A549 (cell line): Measurements from ENCODE around the gene SLC2A2. TPM values are rescaled to one million over a fixed set of nuclear protein-coding genes. Genes with fewer than 3 reads are reported as not detected.

Experiments used
- ATOH8 ChIP-seq: fragments of 250-450 bp; sonication (Bioruptor Pico); IDR thresholded peaks from 2 replicates; pipeline ENCODE4 v1.5.0; 2020; ENCODE audit warnings: low read depth, mild to moderate bottlenecking, moderate library complexity
- CBX2 ChIP-seq: fragments of 200-600 bp; sonication (generic); IDR thresholded peaks from 2 replicates; pipeline ENCODE4 v1.6.1; 2016; ENCODE audit warnings: low read depth, mild to moderate bottlenecking, borderline replicate concordance
- CHD4 ChIP-seq: fragments of 200-600 bp; sonication (generic); IDR thresholded peaks from 2 replicates; pipeline ENCODE4 v1.6.1; 2016; ENCODE audit warnings: antibody characterized with exemption, mild to moderate bottlenecking, borderline replicate concordance
- CTCF ChIP-seq: fragments of >200 bp; sonication (Bioruptor Twin); formaldehyde crosslinking; IDR thresholded peaks from 3 replicates; pipeline ENCODE4 v1.5.1; 2016
- E2F6 ChIP-seq: IDR thresholded peaks from 2 replicates; pipeline ENCODE4 v1.6.1; 2012; ENCODE audit warnings: low read depth, borderline replicate concordance
- EHMT2 ChIP-seq: fragments of 200-600 bp; sonication (generic); IDR thresholded peaks from 2 replicates; pipeline ENCODE4 v1.6.1; 2016; ENCODE audit warnings: antibody characterized with exemption, low read depth, mild to moderate bottlenecking, moderate library complexity
- ELK1 ChIP-seq: fragments of 150-350 bp; IDR thresholded peaks from 2 replicates; pipeline ENCODE4 v1.6.1; 2014; ENCODE audit warnings: low read depth, mild to moderate bottlenecking, low read length
- FOSB ChIP-seq: fragments of 250-450 bp; sonication (Bioruptor Pico); IDR thresholded peaks from 2 replicates; pipeline ENCODE4 v1.5.0; 2020; ENCODE audit warnings: mild to moderate bottlenecking, moderate library complexity
- FOSL2 ChIP-seq, 2 experiments: fragments of 450-650 bp in 1 of 2; fragments of >200 bp in 1 of 2; sonication (Bioruptor Twin) in 1 of 2; formaldehyde crosslinking; IDR thresholded peaks; 2 replicates each; pipeline versions ENCODE4 v1.5.0 to v1.6.1; 2016 to 2020; ENCODE audit warnings: mild to moderate bottlenecking in 1 of 2, moderate library complexity in 1 of 2
- FOXS1 ChIP-seq: fragments of 250-450 bp; sonication (Bioruptor Pico); IDR thresholded peaks from 2 replicates; pipeline ENCODE4 v1.5.0; 2020; ENCODE audit warnings: mild to moderate bottlenecking, moderate library complexity
- HMGXB4 ChIP-seq: fragments of 250-450 bp; sonication (Bioruptor Pico); IDR thresholded peaks from 2 replicates; pipeline ENCODE4 v1.5.0; 2021; ENCODE audit warnings: mild to moderate bottlenecking, moderate library complexity, borderline replicate concordance
- HOXA7 ChIP-seq: fragments of 250-450 bp; sonication (Bioruptor Pico); IDR thresholded peaks from 2 replicates; pipeline ENCODE4 v1.5.0; 2020; ENCODE audit warnings: mild to moderate bottlenecking, moderate library complexity
- HOXB13 ChIP-seq: fragments of 250-450 bp; sonication (Bioruptor Pico); IDR thresholded peaks from 2 replicates; pipeline ENCODE4 v1.5.0; 2020; ENCODE audit warnings: low read depth, mild to moderate bottlenecking, moderate library complexity
- JUN ChIP-seq, 2 experiments: fragments of >200 bp; sonication (Bioruptor Twin); formaldehyde crosslinking; IDR thresholded peaks; 2 replicates in 1 of 2; 3 replicates in 1 of 2; pipeline ENCODE4 v1.6.1; 2016 to 2017
- KDM1A ChIP-seq: fragments of 200-600 bp; sonication (generic); IDR thresholded peaks from 2 replicates; pipeline ENCODE4 v1.6.1; 2016; ENCODE audit warnings: low read depth, mild to moderate bottlenecking
- MAFK ChIP-seq: fragments of 450-650 bp; IDR thresholded peaks from 2 replicates; pipeline ENCODE4 v1.6.1; 2014; ENCODE audit not compliant: partially characterized antibody
- MAZ ChIP-seq: fragments of 150-350 bp; IDR thresholded peaks from 2 replicates; pipeline ENCODE4 v1.6.1; 2014; ENCODE audit warnings: antibody characterized with exemption, low read depth, low read length, borderline replicate concordance
- NFE2L2 ChIP-seq: fragments of 150-350 bp; conservative IDR thresholded peaks from 2 replicates; pipeline ENCODE4 v1.6.1; 2014; ENCODE audit warnings: low read length
- NPAS2 ChIP-seq: fragments of 250-450 bp; sonication (Bioruptor Pico); IDR thresholded peaks from 2 replicates; pipeline ENCODE4 v1.8.0; 2022; ENCODE audit warnings: mild to moderate bottlenecking, moderate library complexity, borderline replicate concordance
- NR3C1 ChIP-seq: fragments of >200 bp; sonication (Bioruptor Twin); formaldehyde crosslinking; IDR thresholded peaks from 3 replicates; pipeline ENCODE4 v1.6.1; 2017
- POLR2AphosphoS2 ChIP-seq: conservative IDR thresholded peaks from 2 replicates; pipeline ENCODE4 v1.6.1; 2012; ENCODE audit warnings: low read length, improper control_type of control experiment, inconsistent platforms
- RAD21 ChIP-seq, 2 experiments: fragments of >200 bp in 1 of 2; sonication (Bioruptor Twin) in 1 of 2; formaldehyde crosslinking in 1 of 2; IDR thresholded peaks in 1 of 2; conservative IDR thresholded peaks in 1 of 2; 2 replicates in 1 of 2; 3 replicates in 1 of 2; pipeline ENCODE4 v1.6.1; 2012 to 2018; ENCODE audit warnings: inconsistent platforms in 1 of 2
- RARB ChIP-seq: fragments of 250-450 bp; sonication (Bioruptor Pico); IDR thresholded peaks from 2 replicates; pipeline ENCODE4 v1.8.0; 2021; ENCODE audit warnings: mild to moderate bottlenecking, moderate library complexity
- RFX5 ChIP-seq: fragments of 450-650 bp; IDR thresholded peaks from 2 replicates; pipeline ENCODE4 v1.7.1; 2014; ENCODE audit warnings: antibody characterized with exemption, mild to moderate bottlenecking, moderate library complexity
- RNF2 ChIP-seq: fragments of 200-600 bp; sonication (generic); IDR thresholded peaks from 2 replicates; pipeline ENCODE4 v1.6.1; 2016; ENCODE audit warnings: low read depth, mild to moderate bottlenecking, antibody characterized with exemption, moderate library complexity, borderline replicate concordance
- TFCP2L1 ChIP-seq: fragments of 250-450 bp; sonication (Bioruptor Pico); IDR thresholded peaks from 2 replicates; pipeline ENCODE4 v1.5.0; 2021; ENCODE audit warnings: mild to moderate bottlenecking
- TP53 ChIP-seq: fragments of 250-450 bp; sonication (Bioruptor Pico); IDR thresholded peaks from 2 replicates; pipeline ENCODE4 v1.5.0; 2021; ENCODE audit warnings: mild to moderate bottlenecking, moderate library complexity
- ZC3H11A ChIP-seq: fragments of 450-650 bp; IDR thresholded peaks from 2 replicates; pipeline ENCODE4 v1.6.1; 2014; ENCODE audit warnings: antibody characterized with exemption, mild to moderate bottlenecking
- ZFP36 ChIP-seq: fragments of 450-650 bp; IDR thresholded peaks from 2 replicates; pipeline ENCODE4 v1.6.1; 2014; ENCODE audit warnings: borderline replicate concordance; ENCODE audit not compliant: partially characterized antibody
- polyA plus RNA-seq, 4 experiments: library from polyadenylated mRNA; depleted of rRNA in 3 of 4; stranded (reverse); fragments of >200 nt; fragmentation: RNase III in 1 of 4; extraction: RNeasy Plus Mini Kit Qiagen cat#74134 plus additional on column Dnase treatment in 1 of 4; gene quantifications; 2 replicates in 3 of 4; 3 replicates in 1 of 4; pipeline ENCODE4 v1.2.3, GENCODE V29; 2011 to 2017

SLC2A2 gene
- polyA plus RNA-seq, 2 of the 4 experiments (the other 2 are of a cell fraction), result not detected

GRCh38 chr3:171055336-171056178, 29.0 kb upstream of the SLC2A2 start (continued):
- TF ChIP-seq ZC3H11A (no peak), MAZ (no peak), POLR2AphosphoS2 (no peak), RNF2 (no peak), TP53 (CRISPR knock-in tag) (no peak), KDM1A (no peak), FOXS1 (CRISPR knock-in tag) (no peak), CBX2 (no peak), JUN (IDR thresholded peaks at IDR 0.05) (peak in 1 of 2 experiments; percentile 27; a peak in 1 of 5 replicates), NFE2L2 (no peak), EHMT2 (no peak), ATOH8 (CRISPR knock-in tag) (no peak), HOXA7 (no peak), FOSB (CRISPR knock-in tag) (no peak), CTCF (no peak), RFX5 (no peak), FOSL2 (IDR thresholded peaks at IDR 0.05) (no peak), FOSL2 (CRISPR knock-in tag; IDR thresholded peaks at IDR 0.05) (peak; percentile 74), HOXB13 (CRISPR knock-in tag) (no peak), ZFP36 (no peak), RARB (no peak), ELK1 (no peak), RAD21 (conservative IDR thresholded peaks at IDR 0.05 in 1 of 2, IDR thresholded peaks at IDR 0.05 in 1 of 2) (no peak), NR3C1 (no peak), MAFK (no peak), E2F6 (no peak), CHD4 (no peak), TFCP2L1 (CRISPR knock-in tag) (no peak), NPAS2 (CRISPR knock-in tag) (no peak), HMGXB4 (CRISPR knock-in tag) (no peak)
- TF ChIP-seq, all 56 proteins: peak for 6
